NCI-H526 treated with DMSO at 0.1 percent for 48 hours (cell line): ENCODE measurements around the gene CFC1.
"Not testable (repeated sequence)": the region's sequence is repeated elsewhere in the genome, so short reads cannot be mapped to it uniquely, and the experiment has no call there.

Experiments
- DNase-seq: peaks from one replicate; lab custom pipeline; 2025; lab: John Stamatoyannopoulos, UW

CFC1 gene

DNA sequence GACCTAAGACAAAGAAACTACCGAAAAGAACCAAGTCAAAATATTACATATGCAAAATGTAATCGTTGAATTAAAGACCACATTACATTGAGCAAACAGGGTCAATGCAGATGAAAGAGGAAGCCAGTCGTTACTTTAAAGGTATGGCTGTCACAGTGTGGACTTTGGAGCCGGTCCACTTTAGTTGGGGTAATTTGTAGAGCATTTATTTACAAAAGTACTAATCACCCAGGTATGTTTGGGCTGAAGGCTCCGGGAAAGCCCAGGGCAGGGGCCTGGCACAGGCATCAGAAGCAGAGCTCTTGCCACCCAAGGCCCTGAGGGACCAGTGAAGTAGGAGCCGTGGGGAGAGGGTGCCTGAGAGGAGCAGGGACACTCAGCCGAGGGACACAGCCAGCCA is 15.8 kb downstream of the CFC1 start:
- DNase-seq: not testable (repeated sequence)

DNA sequence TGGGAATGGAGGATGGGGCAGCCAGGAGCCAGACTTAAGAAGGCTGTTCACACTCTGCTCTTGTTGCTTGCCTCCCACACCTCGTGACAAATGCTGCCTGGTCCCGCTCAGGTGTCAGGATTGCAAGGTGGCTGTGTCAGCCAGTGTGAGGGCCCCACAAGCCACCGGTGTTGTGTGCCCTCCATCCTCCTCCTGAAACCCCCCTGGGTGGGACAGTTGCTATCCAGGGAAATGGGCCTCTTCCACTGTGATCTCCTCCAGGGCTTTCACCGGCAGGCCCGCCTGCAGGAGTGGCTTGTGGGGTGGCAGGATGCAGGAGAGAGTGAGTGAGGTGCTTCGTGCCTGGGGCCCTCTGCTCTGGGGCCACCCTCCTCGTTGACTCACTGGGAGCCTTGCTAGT is 16.4 kb downstream of the CFC1 start:
- not testable (repeated sequence) for DNase-seq

DNA sequence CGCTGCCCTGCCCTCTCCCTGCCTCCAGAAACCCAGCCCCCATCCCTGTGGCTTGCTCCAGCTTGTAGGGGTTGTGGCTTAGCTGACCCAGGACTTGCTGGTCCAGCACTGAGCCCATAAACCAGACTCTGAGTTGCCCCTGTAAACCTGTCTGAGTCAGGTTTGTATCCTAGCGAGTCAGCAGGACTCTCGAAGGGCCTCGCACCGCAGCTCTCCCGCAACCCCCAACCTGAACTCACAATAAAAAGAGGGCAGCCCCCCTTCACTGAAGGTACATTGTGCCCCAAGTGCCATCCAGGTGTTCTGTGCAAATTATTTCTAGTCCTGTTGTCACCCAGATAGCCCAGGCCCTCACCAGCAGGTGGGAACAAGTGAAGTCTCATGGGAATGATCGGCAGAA is 17.9 kb downstream of the CFC1 start:
- not testable (repeated sequence) for DNase-seq

DNA sequence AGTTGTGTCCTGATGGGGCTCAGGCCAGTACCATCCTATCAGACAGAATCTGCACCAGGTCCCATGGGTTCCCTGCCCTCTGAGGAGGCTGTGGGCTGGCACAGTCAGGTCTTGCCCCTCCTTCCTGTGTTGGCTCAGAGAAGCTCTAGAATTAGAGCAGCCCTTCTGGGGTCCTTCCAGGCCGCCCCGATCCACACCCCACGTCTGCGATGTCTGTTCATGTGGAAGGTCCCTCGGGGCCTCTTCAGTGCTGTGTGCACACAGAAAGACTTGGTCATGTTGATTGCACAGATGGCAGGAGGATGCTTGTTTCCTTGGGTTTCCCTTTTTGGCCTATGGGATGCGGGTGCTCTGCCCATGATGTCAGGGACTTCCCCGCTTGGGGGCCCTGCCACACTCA is 20.3 kb downstream of the CFC1 start:
- DNase-seq: not testable (repeated sequence)

DNA sequence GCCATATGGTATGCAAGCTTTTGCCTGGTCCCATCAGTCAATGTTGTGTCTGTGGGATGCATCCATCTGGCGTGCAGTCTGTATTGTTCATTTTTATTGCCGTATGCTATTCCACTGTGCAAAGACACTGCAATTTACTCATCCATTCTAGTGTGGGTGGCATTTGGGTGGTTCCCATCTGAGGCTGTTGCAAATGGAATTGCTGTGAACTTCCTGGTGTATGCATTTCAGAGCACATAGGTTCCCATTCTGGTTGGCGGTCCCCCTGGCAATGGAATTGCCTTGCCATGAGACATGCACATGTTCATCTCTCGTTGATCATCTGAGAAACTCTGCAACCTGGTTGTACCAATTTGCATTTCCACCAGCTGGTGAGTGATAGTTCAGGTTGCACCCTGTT is 21.8 kb downstream of the CFC1 start:
- not testable (repeated sequence) for DNase-seq

DNA sequence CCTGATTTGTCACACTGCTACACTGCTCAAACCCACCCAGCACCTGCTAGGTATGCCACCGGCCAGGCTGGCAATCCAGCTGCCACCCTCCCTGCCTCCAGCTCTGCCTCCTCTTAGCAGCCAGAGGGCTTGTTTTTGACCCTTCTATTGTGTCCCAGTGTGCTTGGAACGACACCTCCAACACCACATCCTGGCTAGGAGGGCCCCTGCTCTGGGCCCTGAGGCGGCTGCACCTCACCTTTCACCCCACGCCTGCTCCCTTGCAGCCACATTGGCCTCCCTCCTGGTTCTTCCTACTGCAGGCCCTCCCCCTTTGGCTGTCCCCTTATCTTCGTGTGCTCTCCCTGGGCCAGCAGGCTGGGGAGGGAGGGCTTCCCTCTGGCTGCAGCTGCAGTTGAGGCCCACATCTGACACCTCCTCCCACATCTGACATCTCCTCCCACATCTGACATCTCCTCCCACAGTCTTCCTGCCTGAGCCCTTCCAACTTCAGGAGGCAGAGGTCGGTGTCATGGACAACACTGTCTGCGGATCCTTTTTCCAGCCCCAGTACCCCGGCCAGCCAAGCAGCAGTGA is 23.1 kb downstream of the CFC1 start:
- DNase-seq: not testable (repeated sequence)

DNA sequence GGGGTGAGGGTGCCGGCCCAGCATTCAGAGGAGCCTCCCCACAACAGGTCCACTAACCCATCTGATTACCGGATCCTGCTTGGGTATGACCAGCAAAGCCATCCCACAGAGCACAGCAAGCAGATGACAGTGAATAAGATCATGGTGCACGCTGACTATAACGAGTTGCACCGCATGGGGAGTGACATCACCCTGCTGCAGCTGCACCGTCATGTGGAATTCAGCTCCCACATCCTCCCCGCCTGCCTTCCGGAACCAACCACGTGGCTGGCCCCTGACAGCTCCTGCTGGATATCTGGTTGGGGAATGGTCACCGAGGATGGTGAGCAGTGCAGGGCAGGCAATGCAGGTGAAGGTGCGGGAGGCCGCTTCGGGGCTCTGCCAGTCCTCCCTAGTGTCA is 25.1 kb downstream of the CFC1 start:
- DNase-seq: not testable (repeated sequence)

DNA sequence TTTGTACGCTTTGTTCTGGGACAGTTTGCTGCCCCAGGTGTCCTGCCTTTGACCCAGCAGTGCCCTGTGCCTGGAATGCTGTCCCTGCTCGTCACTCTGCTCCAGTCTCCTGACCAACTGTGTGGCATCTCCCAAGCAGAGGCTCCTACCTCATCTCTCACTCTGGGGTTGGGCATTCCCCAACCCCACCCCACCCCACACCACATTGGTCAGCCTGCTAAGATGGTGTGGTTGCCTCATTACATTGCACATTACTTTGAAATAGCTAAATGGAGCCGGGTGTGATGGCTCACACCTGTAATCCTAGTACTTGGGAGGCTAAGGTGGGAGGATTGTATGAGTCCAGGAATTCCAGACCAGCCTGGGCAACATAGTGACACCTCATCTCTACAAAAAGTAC is 27.4 kb downstream of the CFC1 start:
- not testable (repeated sequence) for DNase-seq

DNA sequence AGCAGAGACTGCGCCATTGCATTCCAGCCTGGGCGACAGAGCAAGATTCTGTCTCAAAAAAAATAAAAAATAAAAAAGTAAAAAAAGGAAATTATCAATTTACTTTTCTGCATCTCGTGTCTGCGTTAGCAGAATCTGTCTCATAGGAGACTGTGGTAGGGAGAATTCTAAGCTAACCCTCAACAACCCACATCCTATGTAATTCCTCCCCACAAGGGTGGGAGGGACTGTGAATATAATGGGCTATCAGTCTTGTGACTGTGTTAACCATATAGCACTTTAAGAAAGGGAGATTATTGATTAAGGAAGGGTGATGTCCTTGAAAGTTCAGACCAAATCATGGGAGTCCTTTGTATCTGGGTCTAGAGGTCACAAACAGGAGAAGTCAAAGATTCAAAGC is 33.2 kb downstream of the CFC1 start:
- not testable (repeated sequence) for DNase-seq

DNA sequence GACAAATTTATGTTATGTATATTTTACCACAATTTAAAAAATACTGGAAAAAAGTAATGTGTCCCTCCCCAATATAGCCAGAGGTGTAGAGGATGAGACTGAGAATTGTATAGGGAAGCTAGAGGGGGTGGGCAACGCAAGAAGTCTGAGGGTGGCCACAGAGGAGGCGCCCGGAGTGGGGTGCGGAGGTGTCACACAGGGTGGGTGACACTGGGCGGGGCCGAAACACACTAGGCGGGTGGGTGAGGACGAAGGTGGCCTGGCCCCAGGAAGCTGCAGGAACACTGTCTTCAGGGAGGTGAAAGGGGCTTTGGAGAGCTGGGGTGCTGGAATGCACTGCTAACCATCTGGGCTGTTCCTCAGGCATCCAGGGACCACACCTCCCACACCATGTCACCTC is 42.9 kb downstream of the CFC1 start:
- DNase-seq: not testable (repeated sequence)

DNA sequence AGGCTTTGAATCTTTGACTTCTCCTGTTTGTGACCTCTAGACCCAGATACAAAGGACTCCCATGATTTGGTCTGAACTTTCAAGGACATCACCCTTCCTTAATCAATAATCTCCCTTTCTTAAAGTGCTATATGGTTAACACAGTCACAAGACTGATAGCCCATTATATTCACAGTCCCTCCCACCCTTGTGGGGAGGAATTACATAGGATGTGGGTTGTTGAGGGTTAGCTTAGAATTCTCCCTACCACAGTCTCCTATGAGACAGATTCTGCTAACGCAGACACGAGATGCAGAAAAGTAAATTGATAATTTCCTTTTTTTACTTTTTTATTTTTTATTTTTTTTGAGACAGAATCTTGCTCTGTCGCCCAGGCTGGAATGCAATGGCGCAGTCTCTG is 45.2 kb downstream of the CFC1 start:
- not testable (repeated sequence) for DNase-seq

DNA sequence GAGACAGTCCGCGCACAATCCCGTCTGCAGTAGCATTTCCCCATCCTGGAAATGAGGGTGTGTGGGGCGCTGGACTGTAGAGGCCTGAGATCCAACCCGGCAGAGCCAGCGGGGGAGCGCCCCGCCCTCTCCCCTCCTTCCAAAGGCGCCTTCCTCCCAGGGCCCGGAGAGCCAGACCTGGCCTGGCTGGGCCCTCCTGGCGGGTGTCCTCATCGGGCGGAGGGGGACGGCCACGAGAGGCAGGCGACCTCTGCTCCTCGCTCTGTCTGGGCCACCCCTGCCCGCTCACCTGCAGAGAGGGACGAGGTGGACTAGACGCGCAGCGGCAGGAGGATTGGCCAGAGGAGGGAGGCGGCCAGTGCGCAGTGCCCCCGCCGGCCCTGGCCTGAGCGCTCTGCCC is 49.9 kb downstream of the CFC1 start:
- not testable (repeated sequence) for DNase-seq

DNA sequence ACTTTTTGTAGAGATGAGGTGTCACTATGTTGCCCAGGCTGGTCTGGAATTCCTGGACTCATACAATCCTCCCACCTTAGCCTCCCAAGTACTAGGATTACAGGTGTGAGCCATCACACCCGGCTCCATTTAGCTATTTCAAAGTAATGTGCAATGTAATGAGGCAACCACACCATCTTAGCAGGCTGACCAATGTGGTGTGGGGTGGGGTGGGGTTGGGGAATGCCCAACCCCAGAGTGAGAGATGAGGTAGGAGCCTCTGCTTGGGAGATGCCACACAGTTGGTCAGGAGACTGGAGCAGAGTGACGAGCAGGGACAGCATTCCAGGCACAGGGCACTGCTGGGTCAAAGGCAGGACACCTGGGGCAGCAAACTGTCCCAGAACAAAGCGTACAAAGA is 51.0 kb downstream of the CFC1 start:
- not testable (repeated sequence) for DNase-seq

DNA sequence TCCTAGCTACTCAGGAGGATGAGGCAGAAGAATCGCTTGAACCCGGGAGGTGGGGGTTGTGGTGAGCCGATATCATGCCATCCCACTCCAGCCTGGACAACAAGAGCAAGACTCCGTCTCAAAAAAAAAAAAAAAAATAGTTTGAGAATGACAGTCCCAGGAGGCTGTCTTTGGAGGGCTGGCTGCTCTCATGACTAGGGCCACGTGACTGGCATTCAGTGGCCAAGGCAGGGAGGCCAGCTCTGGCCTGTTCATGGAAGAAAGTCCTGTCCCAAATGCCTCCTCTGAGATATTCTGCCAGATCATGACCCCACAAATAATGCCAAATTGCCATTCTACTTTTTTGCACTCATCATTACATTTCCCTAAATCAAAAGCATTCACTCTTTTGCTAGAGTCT is 54.4 kb downstream of the CFC1 start:
- not testable (repeated sequence) for DNase-seq

DNA sequence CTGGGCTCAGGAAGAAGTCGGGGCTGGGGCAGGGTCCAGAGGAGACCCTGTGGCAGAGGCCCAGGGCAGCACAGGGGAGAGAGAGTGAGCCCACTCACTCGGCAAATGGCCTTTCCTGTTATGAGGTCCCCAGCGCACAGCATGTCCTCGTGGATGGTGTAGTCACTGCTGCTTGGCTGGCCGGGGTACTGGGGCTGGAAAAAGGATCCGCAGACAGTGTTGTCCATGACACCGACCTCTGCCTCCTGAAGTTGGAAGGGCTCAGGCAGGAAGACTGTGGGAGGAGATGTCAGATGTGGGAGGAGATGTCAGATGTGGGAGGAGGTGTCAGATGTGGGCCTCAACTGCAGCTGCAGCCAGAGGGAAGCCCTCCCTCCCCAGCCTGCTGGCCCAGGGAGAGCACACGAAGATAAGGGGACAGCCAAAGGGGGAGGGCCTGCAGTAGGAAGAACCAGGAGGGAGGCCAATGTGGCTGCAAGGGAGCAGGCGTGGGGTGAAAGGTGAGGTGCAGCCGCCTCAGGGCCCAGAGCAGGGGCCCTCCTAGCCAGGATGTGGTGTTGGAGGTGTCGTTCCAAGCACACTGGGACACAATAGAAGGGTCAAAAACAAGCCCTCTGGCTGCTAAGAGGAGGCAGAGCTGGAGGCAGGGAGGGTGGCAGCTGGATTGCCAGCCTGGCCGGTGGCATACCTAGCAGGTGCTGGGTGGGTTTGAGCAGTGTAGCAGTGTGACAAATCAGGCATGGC is 55.4 kb downstream of the CFC1 start:
- not testable (repeated sequence) for DNase-seq

DNA sequence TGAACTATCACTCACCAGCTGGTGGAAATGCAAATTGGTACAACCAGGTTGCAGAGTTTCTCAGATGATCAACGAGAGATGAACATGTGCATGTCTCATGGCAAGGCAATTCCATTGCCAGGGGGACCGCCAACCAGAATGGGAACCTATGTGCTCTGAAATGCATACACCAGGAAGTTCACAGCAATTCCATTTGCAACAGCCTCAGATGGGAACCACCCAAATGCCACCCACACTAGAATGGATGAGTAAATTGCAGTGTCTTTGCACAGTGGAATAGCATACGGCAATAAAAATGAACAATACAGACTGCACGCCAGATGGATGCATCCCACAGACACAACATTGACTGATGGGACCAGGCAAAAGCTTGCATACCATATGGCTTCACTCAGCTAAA is 56.6 kb downstream of the CFC1 start:
- DNase-seq: not testable (repeated sequence)
